ENCODE data around the gene LRRK1. TPM values are rescaled to one million over a fixed set of nuclear protein-coding genes. Genes with fewer than 3 reads are reported as not detected.
A peak's percentile ranks its signal among the peaks of the same experiment; 100 is the strongest.
"Not testable (repeated sequence)": the region's sequence is repeated elsewhere in the genome, so short reads cannot be mapped to it uniquely, and the experiment has no call there.

Gene LRRK1
- total RNA-seq, 2 experiments from 2014 or later: 1.2 to 1.9 TPM

DNA sequence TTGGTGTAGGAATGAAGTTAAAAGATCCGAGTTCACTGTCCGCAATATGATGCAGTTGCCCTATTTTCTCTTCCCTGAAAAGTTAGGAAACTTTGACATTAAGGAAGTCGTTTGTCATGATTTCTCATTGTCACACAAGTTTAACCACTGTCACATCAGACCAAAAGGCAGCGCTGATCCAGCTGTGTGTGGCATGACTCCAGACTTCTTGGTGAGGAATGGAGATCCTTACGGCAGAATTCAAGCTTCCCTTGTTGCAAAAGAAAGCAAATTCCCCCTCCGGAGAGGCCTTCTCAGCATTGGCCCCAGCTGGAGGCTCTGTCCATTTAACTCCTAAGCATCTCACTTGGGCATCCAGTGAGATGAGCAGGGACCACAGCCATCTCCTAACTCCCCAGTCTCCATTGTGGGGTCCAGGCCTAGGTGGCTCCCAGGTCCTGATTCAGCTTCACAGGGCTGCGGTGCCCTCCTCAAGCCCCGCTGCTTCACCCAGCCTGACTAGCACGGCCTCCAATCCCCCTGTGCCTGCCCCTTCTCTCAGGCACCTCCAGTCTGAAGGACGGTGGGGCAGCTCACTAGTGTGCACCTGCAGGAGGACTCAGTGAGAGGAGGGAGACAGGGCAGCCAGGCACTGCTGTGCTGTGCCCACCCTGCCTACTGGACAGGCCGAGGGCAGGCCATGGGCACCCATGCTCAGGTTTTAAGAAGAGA, 173.2 kb downstream of the LRRK1 start:
- peaks cover 17% of the 10 kb centered on the region for H3K27me3 Mint-ChIP-seq
- peaks cover 3% of the 10 kb centered on the region for H3K9me3 Mint-ChIP-seq (ENCODE audit: low read depth)
- peaks cover 38% of the 10 kb centered on the region for H3K4me1 Mint-ChIP-seq
- CTCF ChIA-PET: interaction anchor here (1.4 to 11.6 kb wide), 3 partner anchors 8 to 156 kb away, joined by 3 to 244 read pairs (median 12); partner anchors contain the start of gene CHSY1
- ATAC-seq (no peak), DNase-seq (no peak)
- peaks cover 18% of the 10 kb centered on the region for H3K36me3 Mint-ChIP-seq
- H3K4me3 Mint-ChIP-seq: no peak overlapping the region
- H3K27ac Mint-ChIP-seq: no peak overlapping the region

DNA sequence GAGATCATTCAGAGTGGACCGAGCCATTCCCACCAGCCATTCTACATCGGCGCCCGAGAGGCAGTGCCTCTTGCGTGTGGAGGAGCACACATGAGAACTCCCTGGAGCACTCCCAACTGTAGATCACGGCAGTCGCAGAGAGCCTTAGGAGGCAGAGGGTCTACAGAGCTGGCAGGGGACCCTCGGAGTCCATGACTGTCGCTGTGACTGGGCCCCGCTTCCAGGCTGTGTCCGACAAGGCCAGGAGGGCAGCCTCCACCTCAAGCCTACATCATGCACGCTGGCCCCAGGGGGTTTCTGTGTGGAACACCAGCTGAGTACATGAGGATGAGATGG, 173.7 kb downstream of the LRRK1 start:
- CTCF ChIA-PET: interaction anchor here (11.6 kb wide), 1 partner anchor 156 kb away, joined by 244 read pairs; the partner anchor contains the start of gene CHSY1
- Mint-ChIP-seq H3K4me1 (peaks cover 38% of the 10 kb centered on the region), H3K4me3 (no peak overlapping the region), H3K27me3 (peaks cover 17% of the 10 kb centered on the region), H3K9me3 (ENCODE audit: low read depth) (peaks cover 3% of the 10 kb centered on the region), H3K36me3 (peaks cover 18% of the 10 kb centered on the region), H3K27ac (no peak overlapping the region)
- no peak for DNase-seq
- no peak for ATAC-seq

- peaks cover 18% of the 10 kb centered on the region for H3K36me3 Mint-ChIP-seq
- no peak overlapping the region for H3K4me3 Mint-ChIP-seq
- H3K27ac Mint-ChIP-seq: peak overlapping the region; percentile 64
- H3K9me3 Mint-ChIP-seq (ENCODE audit: low read depth): peaks cover 3% of the 10 kb centered on the region
- ATAC-seq (peak; percentile 63), DNase-seq (peak; percentile 55)
- CTCF ChIA-PET: interaction anchor here (0.9 to 11.6 kb wide), 3 partner anchors 9 to 176 kb away, joined by 3 to 244 read pairs (median 4); partner anchors contain the start of gene CHSY1
- H3K4me1 Mint-ChIP-seq: peaks cover 45% of the 10 kb centered on the region
- H3K27me3 Mint-ChIP-seq: peaks cover 17% of the 10 kb centered on the region
Measured at GRCh38 chr15:101093958-101094357, 174.8 kb downstream of the LRRK1 start.

DNA sequence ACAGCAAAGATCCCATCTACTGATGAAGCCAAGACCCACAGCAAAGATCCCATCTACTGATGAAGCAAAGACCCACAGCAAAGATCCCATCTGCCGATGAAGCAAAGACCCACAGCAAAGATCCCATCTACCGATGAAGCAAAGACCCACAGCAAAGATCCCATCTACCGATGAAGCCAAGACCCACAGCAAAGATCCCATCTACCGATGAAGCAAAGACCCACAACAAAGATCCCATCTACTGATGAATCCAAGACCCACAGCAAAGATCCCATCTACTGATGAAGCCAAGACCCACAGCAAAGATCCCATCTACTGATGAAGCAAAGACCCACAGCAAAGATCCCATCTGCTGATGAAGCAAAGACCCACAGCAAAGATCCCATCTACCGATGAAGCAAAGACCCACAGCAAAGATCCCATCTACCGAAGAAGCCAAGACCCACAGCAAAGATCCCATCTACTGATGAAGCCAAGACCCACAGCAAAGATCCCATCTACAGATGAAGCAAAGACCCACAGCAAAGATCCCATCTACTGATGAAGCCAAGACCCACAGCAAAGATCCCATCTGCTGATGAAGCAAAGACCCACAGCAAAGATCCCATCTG, 176.7 kb downstream of the LRRK1 start:
- not testable (repeated sequence) for ATAC-seq; H3K9me3 Mint-ChIP-seq (ENCODE audit: low read depth); DNase-seq; H3K4me3 Mint-ChIP-seq; H3K27ac Mint-ChIP-seq
- Mint-ChIP-seq H3K36me3 (peaks cover 15% of the 10 kb centered on the region), H3K27me3 (peaks cover 17% of the 10 kb centered on the region), H3K4me1 (peaks cover 34% of the 10 kb centered on the region)
- CTCF ChIA-PET: interaction anchor here (11.6 kb wide), 1 partner anchor 153 kb away, joined by 244 read pairs; the partner anchor contains the start of gene CHSY1

DNA sequence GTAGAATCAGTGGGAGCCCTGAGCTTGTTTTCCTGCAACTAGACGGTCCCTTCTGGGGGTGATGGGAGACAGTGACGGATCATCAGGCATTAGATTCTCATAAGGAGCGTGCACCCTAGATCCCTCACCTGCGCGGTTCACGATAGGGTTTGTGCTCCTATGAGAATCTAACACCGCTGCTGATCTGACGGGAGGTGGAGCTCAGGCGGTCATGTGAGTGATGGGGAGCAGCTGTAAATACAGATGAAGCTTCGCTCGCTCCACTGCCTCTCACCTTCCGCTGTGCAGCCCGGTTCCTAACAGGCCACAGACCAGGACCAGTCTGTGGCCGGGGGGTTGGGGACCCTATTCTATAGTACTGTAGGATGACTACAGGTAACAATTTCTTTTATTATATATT, 178.0 kb downstream of the LRRK1 start:
- Mint-ChIP-seq H3K27ac (no peak overlapping the region), H3K4me1 (peaks cover 30% of the 10 kb centered on the region), H3K4me3 (no peak overlapping the region), H3K27me3 (peaks cover 17% of the 10 kb centered on the region), H3K9me3 (ENCODE audit: low read depth) (peaks cover 3% of the 10 kb centered on the region), H3K36me3 (peaks cover 15% of the 10 kb centered on the region)
- CTCF ChIA-PET: interaction anchor here (1.0 kb wide), 1 partner anchor 170 kb away, joined by 3 read pairs; no protein-coding TSS in a partner anchor
- ATAC-seq: no peak
- no peak for DNase-seq

- DNase-seq: peak; percentile 81
- Mint-ChIP-seq H3K4me1 (peaks cover 20% of the 10 kb centered on the region), H3K27me3 (peaks cover 17% of the 10 kb centered on the region), H3K27ac (peak overlapping the region; percentile 66), H3K9me3 (ENCODE audit: low read depth) (peaks cover 3% of the 10 kb centered on the region), H3K4me3 (no peak overlapping the region), H3K36me3 (peaks cover 12% of the 10 kb centered on the region)
- CTCF ChIA-PET: interaction anchor here (3.3 kb wide), 1 partner anchor 8 kb away, joined by 12 read pairs; no protein-coding TSS in a partner anchor
- peak; percentile 89 for ATAC-seq
Measured at GRCh38 chr15:101099183-101099582, 180.0 kb downstream of the LRRK1 start.

DNA sequence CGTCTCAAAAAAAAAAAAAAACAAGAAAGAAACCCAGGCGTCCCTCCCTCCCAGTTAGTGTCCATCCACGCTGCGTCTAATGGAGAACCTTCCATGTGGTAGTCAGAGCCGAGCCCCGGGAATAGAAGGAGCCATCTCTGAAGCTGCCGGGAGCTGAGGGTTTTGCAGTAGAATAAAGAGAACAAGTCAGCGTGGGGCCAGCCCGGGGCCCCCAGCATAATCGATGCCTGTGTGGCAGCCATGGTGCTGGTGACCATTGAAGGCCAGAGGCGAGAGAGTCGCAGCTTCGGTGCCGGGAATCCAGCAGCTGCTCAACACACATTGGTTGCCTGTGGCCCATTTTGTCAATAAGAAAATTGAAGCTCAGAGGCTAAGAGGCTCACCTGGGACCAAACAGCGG, 181.0 kb downstream of the LRRK1 start:
- Mint-ChIP-seq H3K36me3 (peaks cover 7% of the 10 kb centered on the region), H3K27ac (no peak overlapping the region), H3K4me3 (no peak overlapping the region), H3K27me3 (peaks cover 13% of the 10 kb centered on the region), H3K4me1 (peaks cover 15% of the 10 kb centered on the region), H3K9me3 (ENCODE audit: low read depth) (no peaks in the 10 kb centered on the region)
- no peak for DNase-seq
- CTCF ChIA-PET: interaction anchor here (0.8 to 3.3 kb wide), 3 partner anchors 9 to 157 kb away, joined by 3 to 14 read pairs (median 12); no protein-coding TSS in a partner anchor
- no peak for ATAC-seq

- H3K4me1 Mint-ChIP-seq: peaks cover 15% of the 10 kb centered on the region
- CTCF ChIA-PET: interaction anchor here (0.8 to 3.3 kb wide), 6 partner anchors 9 to 156 kb away, joined by 3 to 14 read pairs (median 6); partner anchors contain the start of gene CHSY1
- DNase-seq (no peak), ATAC-seq (no peak)
- no peak overlapping the region for H3K4me3 Mint-ChIP-seq
- no peak overlapping the region for H3K27ac Mint-ChIP-seq
- H3K27me3 Mint-ChIP-seq: peaks cover 6% of the 10 kb centered on the region
- H3K9me3 Mint-ChIP-seq (ENCODE audit: low read depth): no peaks in the 10 kb centered on the region
- H3K36me3 Mint-ChIP-seq: peaks cover 7% of the 10 kb centered on the region
Measured at GRCh38 chr15:101100593-101101442, 181.7 kb downstream of the LRRK1 start.

DNA sequence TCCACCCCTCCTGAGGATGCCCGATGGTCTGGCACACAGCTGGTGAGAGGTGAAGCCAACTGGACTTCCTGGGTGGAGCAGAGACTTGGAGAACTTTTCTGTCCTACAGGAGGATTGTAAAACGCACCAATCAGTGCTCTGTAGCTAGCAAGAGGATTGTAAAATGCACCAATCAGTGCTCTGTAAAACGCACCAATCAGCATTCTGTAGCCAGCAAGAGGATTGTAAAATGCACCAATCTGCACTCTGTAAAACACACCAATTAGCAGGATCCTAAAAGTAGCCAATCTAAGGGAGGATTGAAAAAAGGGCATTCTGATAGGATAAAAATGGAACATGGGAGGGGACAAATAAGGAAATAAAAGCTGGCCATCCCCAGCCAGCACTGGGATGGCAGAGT, 182.5 kb downstream of the LRRK1 start:
- H3K27me3 Mint-ChIP-seq: no peaks in the 10 kb centered on the region
- DNase-seq (no peak), ATAC-seq (no peak)
- no peak overlapping the region for H3K4me3 Mint-ChIP-seq
- H3K4me1 Mint-ChIP-seq: peaks cover 15% of the 10 kb centered on the region
- no peaks in the 10 kb centered on the region for H3K36me3 Mint-ChIP-seq
- CTCF ChIA-PET: interaction anchor here (0.9 to 3.3 kb wide), 6 partner anchors 9 to 155 kb away, joined by 3 to 14 read pairs (median 6); no protein-coding TSS in a partner anchor
- H3K27ac Mint-ChIP-seq: no peak overlapping the region
- no peaks in the 10 kb centered on the region for H3K9me3 Mint-ChIP-seq (ENCODE audit: low read depth)

GRCh38 chr15:101102746-101103145, 183.6 kb downstream of the LRRK1 start:
- no peak for ATAC-seq
- DNase-seq: no peak
- CTCF ChIA-PET: interaction anchor here (1.4 to 2.9 kb wide), 2 partner anchors 9 to 154 kb away, joined by 4 to 14 read pairs; no protein-coding TSS in a partner anchor
- no peaks in the 10 kb centered on the region for H3K9me3 Mint-ChIP-seq (ENCODE audit: low read depth)
- no peaks in the 10 kb centered on the region for H3K27me3 Mint-ChIP-seq
- H3K4me3 Mint-ChIP-seq: no peak overlapping the region
- peaks cover 15% of the 10 kb centered on the region for H3K4me1 Mint-ChIP-seq
- H3K36me3 Mint-ChIP-seq: no peaks in the 10 kb centered on the region
- no peak overlapping the region for H3K27ac Mint-ChIP-seq

- DNase-seq: no peak
- CTCF ChIA-PET: interaction anchor here (1.2 to 1.4 kb wide), 2 partner anchors 10 to 63 kb away, joined by 3 to 4 read pairs; no protein-coding TSS in a partner anchor
- H3K4me3 Mint-ChIP-seq: no peak overlapping the region
Measured at GRCh38 chr15:101103598-101103997, 184.4 kb downstream of the LRRK1 start.

GRCh38 chr15:101104141-101104540, 185.0 kb downstream of the LRRK1 start:
- Mint-ChIP-seq H3K9me3 (ENCODE audit: low read depth) (no peaks in the 10 kb centered on the region), H3K4me1 (peaks cover 6% of the 10 kb centered on the region), H3K4me3 (no peak overlapping the region), H3K27ac (no peak overlapping the region), H3K36me3 (no peaks in the 10 kb centered on the region), H3K27me3 (no peaks in the 10 kb centered on the region)
- CTCF ChIA-PET: interaction anchor here (0.9 to 1.4 kb wide), 4 partner anchors 10 to 63 kb away, joined by 3 to 4 read pairs (median 3); no protein-coding TSS in a partner anchor
- ATAC-seq (no peak), DNase-seq (no peak)

More at GRCh38 chr15:101103598-101103997, 184.4 kb downstream of the LRRK1 start:
- no peak for ATAC-seq
- no peak overlapping the region for H3K27ac Mint-ChIP-seq
- peaks cover 12% of the 10 kb centered on the region for H3K4me1 Mint-ChIP-seq
- no peaks in the 10 kb centered on the region for H3K36me3 Mint-ChIP-seq
- no peaks in the 10 kb centered on the region for H3K27me3 Mint-ChIP-seq
- no peaks in the 10 kb centered on the region for H3K9me3 Mint-ChIP-seq (ENCODE audit: low read depth)
